ENCODE measurements around the gene CEMP1.

GRCh38 chr16:2501946-2502895 lies 29.0 kb downstream of the CEMP1 start:
- TF ChIP-seq CTCF (IDR thresholded peaks at IDR 0.05; ENCODE audit: low read depth, low read length) = no peak
- TF ChIP-seq EZH2phosphoT487 (IDR thresholded peaks at IDR 0.05; ENCODE audit: low read depth) = no peak
